HG03521 (cell line): Measurements from ENCODE around the gene ZNF574.
A peak's percentile ranks its signal among the peaks of the same experiment; 100 is the strongest.
"Not testable (repeated sequence)": the region's sequence is repeated elsewhere in the genome, so short reads cannot be mapped to it uniquely, and the experiment has no call there.

Experiments
- ATAC-seq: cut with Tn5 transposase; IDR thresholded peaks from one replicate; pipeline ENCODE4 v1.9.1; 2021; ENCODE audit warnings: mild to moderate bottlenecking, moderate library complexity; ENCODE audit not compliant: unreplicated experiment

The ZNF574 gene

GRCh38 chr19:42075616-42076379 lies at the start of gene ZNF574:
Gene ZNF574 (plus strand): TSS chr19:42076166. CDS start chr19:42078607, 2,441 bp downstream.
- ATAC-seq: peak; percentile 90

DNA sequence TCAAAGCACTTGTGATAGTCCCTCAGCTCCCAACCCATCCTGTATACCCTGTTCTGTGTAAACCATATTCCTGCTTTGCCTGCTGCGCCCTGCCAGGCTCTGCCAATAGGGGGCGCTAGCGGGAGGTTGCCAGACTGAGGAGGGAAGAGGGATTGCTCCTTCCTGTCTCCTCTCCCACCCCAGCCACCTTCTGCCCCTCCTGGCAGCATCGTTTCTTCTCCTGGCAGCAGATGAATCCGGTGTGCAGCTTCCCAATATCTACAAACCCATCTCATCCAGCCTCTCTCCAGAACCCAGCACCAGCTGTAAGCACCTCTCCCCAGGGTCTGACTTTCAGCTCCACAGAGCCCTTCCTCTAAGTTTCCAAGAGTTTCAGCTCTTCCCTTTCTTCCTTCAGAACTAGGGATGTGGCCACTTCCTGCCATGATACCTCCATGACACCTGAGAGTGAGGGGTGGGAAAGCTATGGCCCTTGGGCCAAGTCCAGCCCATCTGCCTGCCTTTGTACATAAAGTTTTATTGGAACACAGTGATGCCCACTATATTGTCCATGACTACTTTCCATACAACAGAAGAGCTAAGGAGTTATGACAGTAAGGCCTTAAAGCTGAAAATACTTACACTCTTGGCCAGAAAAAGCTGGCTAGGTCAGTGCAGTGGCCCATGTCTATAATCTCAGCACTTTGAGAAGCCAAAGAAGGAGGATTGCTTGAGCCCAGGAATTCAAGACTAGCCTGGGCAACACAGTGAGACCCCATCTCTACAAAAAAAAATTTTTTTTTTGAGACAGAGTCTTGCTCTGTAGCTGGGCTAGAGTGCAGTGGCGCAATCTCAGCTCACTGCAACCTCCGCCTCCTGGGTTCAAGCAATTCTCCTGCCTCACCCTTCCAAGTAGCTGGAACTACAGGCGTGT lies 47.4 kb upstream of the ZNF574 start:
- ATAC-seq: no peak

DNA sequence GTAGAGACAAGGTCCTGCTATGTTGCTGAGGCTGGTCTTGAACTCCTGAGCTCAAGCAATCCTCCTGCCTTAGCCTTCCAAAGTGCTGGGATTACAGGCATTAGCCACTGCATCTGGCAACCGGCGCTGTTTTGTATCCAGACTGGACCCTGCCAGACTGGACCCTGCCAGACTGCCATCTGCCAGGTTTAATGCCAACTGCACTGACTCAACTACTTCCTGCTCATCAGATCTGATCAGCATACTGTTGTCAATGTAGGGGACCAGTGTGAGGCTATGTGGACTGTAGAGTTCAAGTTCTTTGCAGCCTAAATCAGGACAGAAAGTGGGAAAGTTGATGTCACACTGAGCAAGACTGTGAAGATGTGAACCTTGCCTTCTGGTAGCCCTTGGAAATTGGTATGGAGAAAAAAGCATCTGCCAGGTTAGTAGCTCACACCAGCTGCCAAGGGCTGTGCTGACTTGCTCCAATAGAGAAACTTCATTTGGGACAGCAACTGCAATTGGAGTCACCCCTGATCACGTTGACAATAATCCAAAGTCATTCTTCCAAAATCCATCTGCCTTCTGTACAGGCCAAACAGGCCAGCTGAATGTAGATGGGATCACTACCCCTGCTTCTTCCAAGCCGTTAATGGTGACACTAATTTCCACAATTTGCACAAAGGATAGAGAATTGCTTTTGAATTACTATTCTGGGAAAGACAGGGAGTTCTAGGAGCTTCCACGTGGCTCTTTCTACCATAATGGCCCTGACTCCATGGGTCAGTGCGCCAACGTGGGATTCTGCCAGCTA lies 45.1 kb upstream of the ZNF574 start:
- ATAC-seq: no peak

- ATAC-seq: no peak
Observed at GRCh38 chr19:42032431-42032830, 43.5 kb upstream of the ZNF574 start.

- no peak for ATAC-seq
Observed at GRCh38 chr19:42033413-42033812, 42.6 kb upstream of the ZNF574 start.

GRCh38 chr19:42034640-42035391 lies 41.1 kb upstream of the ZNF574 start:
- not testable (repeated sequence) for ATAC-seq

DNA sequence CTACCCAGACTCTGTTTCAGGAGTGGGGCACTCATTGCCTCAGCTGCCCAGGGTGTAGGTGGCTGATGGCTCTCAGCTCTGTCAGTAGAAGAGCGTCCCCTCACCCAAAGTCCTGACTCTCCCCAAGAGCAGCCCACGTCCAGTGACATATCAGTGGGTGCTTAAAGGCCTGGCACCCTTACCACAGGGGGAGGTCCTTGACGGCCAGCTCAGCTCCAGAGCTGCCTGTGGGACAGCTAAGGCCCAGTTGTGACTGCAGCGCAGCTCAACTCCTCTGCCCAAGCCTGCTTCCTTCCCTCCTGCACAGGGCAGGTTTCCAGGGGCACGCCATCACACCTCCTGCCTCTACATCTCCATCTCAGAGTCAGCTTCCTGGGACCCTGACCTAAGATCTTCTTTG lies 38.3 kb upstream of the ZNF574 start:
- ATAC-seq: no peak

DNA sequence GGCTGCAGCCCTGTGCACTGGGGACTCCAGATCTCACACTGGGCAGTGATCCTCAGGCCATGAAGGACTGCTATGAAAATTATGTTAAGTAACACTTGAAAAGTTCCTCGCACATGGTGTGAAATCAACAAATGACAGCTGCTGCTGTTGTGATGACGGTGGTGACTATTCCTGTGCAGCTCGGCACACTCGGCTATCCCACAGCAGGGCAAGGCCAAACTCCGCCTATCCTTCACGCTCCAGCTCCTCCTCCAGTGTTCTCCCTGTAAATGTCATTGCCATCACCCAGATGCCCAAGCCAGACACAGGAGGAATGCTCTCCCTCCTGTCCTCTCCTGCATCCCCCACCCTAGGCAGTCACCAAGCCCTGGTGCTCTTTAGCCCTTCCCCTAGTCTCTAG lies 37.3 kb upstream of the ZNF574 start:
- no peak for ATAC-seq

DNA sequence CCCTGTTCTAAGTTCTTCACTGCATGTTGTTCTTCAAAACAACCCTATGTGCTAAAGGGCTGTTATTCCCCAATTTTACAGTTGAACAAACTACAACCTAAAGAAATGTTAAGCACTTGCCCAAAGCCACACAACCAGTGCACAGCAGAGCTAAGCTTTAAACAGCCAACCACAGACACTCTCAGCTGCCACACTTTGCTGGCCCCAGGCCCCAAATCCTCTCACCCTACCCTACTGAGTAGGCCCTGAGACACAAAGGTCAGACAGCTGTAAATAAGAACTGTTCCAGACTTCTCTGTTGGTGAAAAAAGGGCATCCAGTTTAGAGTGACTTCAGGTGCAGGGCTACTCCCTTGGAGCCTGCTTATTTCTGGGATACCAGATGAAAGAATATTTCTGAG lies 35.9 kb upstream of the ZNF574 start:
- no peak for ATAC-seq

- not testable (repeated sequence) for ATAC-seq
Observed at GRCh38 chr19:42040491-42040890, 35.5 kb upstream of the ZNF574 start.

DNA sequence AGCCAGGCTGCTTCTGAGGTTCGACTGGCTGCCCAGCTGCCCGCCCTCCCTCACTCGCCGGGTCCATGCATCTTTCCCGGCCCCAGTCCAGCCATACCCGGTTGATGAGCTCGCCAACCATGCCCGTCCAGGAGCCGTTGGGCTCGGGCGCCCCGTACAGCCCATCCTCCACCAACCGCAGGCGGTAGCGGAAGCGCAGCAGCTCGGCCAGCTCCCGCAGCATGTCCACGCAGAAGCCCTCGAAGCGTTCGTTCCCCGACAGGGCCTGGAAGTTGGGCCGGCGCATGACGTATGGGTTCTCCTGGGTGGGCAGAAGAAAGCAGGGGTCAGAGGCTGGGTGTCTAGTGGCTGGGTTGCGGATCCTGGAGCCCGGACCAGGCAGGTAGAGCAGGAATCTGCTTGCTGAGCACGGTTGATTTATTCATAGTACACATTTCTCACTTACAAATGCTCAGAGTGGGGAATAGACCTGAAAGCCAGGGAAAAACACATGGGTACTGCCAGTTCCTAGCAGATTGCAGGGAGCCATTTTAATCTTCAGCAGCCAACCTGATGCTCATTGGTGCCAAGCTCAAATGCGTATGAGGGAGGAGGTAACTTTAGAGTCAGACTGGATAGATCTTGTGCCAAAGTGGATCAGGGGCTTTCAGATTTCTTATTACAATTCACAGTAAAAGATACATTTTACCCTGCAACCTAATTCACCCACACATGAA lies 33.4 kb upstream of the ZNF574 start:
- no peak for ATAC-seq

DNA sequence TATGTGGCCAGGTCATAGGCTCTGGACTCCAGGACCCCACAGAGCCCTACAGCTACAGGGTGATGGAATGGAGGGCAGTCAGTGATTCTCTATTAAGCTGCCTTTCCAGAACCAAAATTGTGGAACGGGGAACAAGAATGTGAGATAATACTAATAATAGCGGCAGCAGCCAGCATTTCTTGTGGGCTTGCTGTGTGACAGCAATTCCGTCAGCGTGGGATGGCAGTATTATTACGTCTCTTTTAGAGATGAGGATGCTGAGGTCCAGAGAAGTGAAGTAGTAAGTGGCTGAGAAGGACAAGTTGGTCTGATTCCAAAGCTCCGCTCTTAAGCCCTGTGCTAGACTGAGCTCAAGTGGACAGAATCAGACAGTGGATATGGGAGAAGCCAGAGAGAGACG lies 30.4 kb upstream of the ZNF574 start:
- no peak for ATAC-seq

DNA sequence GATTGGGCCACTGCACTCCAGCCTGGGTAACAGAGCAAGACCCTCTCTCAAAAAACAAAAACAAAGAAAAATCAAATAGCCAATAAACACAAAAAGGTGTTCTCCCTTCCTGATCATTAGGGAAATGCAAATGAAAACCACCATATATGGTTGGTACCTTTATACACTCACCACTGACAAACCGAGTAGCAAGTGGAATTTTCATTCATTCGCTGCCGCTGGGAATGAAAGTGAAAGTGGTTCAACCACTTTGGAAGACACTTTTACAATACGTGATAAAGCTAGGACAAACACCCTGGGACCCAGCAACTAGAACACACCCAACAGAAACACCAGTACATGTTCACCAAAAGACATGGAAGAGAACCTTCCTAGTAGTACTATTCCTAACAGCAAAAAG lies 27.0 kb upstream of the ZNF574 start:
- no peak for ATAC-seq

GRCh38 chr19:42051166-42052115 lies 24.5 kb upstream of the ZNF574 start:
- ATAC-seq: no peak

DNA sequence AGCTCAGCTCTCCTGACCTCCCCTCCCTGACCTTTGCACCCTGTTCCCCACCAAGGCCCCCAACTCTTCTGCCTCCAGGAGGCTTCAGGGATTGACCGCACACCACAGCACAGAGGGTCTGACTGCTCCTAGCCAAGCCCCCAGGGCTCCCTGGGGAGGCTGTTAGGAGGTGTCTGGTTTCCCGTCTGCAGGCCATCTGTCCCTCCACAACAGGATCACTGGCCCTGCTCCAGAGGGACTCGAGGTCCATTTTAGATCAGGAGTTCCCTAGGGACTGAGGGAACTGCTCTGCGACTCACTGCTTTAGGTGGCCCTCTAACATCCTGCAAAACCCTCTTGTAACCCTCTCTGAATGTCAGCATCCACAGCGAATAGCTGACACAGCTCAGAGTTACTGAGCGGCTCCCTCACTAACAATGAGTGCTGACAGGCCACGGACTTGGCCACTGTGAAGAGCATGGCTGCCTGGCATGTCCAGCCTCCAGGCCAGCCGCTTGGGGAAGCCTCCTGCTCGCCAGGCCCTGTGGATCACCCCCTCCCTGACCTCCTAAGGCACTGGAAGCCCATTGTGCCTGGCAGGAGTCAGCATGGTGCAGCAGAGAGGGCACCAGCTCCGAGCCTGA lies 23.6 kb upstream of the ZNF574 start:
- ATAC-seq: no peak

- no peak for ATAC-seq
Observed at GRCh38 chr19:42053037-42053935, 22.7 kb upstream of the ZNF574 start.

GRCh38 chr19:42054205-42054604 lies 21.8 kb upstream of the ZNF574 start:
- no peak for ATAC-seq
